Stimulated activated CD8-positive, alpha-beta memory T cell treated with anti-CD3 and anti-CD28 coated beads, Interleukin-15, amount 100 ng/mL, for 1 hour (primary cell): Measurements from ENCODE around the gene TMPRSS6.
A peak's percentile ranks its signal among the peaks of the same experiment; 100 is the strongest.

Source experiments
- DNase-seq: peaks from one replicate; pipeline ENCODE4 v3.0.0-alpha.2; 2020; ENCODE audit warnings: low read depth

Gene TMPRSS6

DNA sequence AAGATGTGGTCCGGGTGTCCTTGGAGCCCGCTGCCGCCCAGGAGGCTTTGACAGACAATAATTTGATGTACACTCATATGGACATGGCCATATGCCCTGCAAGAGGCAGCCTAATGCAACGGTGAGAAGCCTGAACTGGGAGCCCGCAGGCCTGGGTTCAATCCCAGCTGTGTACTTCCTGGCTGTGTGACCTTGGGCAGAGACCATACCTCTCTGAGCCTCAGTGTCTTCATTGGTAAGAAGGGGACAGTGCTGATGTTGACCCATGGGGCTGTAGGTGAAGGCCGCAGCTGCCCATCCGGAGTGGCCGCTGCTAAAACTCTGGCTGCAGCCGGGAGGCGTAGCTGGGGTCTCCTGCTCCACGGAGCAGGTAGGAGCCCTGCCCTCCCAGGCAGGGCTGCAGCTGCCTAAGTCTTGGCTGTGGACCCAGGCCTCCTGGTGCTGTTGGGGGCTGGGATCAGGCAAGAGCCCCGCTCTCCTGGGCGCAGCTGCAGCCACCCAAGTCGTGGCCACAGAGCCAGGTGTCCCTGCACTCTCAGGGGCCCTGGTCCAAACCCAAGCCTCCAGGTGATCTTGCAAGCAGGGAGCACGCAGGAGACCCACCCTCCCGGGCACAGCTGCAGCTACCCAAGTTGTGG lies 31.3 kb upstream of the TMPRSS6 start:
- no peak for DNase-seq

DNA sequence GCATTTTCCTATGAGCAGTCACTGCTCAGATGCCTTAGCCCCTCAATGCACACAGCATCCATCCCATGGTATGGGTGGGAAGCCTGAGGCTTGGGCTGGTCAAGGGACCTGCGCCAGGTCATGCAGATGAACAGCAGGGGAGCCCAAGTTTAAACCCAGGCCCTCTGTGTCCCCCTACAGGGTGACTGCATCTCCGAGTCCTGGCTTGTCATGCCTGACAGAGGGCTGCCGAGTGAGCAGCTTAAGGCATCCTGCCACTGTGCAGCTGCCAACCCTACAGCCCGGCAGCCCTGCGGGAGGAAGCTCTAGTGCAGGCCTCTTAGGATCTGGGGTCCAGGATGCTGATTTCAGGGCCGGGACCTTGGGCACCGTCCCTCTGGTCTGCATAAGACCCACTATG lies 30.2 kb upstream of the TMPRSS6 start:
- DNase-seq: no peak

DNA sequence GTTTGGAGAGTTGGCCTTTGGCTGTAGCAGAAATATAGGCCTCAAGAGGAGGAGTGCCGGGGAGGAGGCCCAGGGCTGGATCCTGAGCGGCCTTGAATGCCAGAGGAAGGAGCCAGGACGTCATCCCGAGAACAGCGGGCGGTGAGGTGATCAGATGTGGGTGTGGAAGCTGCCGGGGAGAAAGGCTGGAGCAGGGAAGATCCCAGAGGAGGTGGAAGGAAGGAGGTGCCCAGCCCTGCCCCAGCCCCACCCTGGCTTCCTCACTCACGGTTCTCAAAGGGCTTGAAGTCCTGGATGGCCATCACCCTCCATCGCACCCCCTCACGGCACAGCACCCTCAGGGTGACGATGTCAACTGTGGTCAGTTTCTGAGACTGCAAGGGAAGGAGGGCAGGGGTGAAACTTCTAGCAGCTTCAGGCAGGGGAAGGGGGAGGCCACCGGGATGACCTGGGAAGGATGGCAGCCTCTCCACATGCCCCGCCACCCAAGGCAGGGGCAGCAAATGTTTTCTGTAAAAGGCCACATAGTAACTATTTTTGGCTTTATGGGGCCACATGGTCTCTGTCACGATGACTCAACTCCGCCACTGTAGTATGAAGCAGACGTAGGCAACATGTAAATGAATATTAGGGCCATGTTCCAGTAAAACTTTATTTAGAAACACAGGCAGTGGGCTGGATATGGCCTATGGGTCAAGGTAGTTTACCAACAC lies 29.5 kb upstream of the TMPRSS6 start:
- no peak for DNase-seq

DNA sequence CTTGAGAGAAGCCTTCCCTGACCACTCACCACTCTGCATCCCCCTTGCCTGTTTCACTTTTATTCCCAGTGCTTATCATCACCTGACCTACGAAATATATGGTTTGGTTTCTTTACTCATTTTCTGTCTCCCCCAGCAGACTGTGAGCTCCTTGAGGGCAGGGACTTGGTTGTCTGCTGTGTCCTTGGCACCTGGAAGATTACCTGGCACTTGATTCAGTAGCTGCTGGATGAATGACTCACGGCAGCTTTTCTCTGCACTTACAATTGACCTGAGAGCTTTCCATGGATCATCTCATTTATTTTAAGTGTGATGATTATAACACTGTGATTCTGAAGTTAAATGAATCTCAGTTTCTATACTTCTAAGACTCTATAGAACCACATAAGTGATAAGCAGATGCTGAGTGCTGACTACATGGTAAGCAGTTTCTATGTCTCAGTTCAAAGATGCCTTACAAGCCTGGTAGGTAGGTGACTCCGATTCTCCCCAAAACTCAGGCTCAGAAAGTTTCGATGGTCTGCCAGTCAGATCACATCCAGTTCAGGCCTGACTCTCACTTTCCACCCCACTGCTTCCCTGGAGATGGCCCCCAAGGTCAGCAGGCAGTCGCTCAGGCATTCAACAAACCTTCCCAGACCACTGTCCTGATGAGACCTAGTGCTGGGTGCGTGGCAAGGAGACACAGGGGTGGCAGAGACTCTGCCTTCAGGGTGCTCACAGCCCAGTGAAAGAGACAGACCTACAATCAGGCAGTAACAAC lies 28.6 kb upstream of the TMPRSS6 start:
- no peak for DNase-seq

DNA sequence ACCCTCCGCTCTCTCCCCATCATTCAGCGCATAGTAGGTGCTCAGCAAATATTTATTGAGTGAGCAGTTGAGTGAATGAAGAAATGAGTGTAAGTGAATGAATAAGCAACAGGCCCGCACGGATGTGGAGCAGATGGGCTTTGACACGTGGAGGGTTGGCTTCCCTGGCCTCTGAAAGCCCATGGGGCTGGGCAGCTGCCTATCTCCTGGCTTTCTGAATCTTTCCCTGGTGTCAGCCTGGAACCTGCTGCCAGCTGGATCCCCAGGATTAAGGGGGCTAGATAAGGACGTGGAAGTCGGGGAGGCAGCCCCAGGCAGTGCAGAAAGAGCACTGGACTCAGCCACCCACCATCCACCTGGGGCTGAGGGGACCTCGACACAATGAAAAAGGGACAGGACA lies 27.6 kb upstream of the TMPRSS6 start:
- DNase-seq: no peak

DNA sequence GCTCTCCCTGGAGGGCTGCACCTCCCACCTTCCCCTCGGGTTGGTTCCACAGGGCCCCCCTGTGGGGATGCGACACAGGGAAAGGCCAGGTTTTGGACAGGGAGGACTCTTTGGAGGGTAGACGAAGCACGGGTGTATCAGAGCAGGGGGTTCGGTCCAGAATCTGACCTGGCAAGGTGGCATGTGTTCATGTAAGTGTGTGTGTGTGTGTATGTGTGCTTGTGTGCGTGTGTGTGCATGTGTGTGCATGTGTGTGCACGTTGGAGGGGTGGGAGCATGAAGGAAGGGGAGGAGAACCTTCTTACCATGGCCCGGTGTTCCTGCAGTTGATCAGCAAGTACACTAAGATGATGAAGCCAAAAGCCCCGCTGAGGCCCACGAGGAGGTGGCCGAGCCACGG lies 25.5 kb upstream of the TMPRSS6 start:
- DNase-seq: no peak

DNA sequence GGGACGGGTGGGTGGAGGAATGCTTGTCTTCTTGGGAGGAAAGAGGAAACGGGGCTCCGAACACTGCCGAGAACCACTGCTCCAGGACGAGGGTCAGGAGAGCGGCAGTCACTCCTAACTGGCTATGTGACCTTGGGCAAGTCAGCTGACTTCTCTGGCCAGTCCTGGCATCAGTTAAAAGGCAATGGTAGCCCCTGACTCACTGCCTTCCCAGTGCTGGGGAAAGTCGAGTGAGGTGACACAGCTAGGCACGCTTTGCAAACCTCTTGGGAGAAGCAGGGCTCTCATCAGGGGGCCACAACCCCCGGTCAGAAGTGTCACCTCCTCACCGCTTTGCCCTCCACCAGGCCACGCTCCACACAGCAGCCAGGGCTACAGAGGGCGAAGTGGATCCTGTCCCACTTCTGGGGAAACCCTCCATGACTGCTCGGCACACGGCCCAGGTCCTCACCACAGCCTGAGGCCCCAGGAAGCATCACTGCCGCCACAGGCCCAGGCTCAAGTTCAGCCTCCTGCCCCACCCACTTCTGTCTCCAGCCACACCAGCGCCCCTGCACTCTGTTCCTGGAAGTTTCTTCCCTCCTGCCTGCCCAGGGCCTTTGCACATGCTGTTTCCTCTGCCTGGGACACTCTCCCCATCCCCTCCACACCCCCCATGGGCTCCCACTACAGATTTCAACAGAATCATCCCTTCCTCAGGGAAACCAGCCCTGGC lies 23.9 kb upstream of the TMPRSS6 start:
- DNase-seq: no peak

DNA sequence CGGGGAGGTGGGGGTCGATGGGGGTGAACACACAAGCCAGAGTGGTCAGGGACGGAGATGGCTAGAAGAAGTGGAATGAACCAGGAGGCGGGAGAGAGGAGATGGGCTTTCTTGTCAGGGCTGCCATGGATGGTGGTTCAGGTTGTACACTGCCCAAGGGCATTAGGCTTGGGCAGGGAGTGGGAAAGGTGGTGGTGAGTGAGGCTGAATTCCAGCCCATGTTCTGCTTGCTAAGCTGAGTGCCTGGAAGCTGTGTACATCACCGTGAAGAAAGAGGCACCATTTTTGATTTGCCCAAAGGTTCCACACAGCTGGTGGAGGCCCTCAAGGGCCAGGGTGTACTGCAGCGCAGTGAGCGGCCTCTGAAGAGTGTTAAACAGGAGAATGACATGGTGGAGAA lies 23.3 kb upstream of the TMPRSS6 start:
- DNase-seq: no peak

DNA sequence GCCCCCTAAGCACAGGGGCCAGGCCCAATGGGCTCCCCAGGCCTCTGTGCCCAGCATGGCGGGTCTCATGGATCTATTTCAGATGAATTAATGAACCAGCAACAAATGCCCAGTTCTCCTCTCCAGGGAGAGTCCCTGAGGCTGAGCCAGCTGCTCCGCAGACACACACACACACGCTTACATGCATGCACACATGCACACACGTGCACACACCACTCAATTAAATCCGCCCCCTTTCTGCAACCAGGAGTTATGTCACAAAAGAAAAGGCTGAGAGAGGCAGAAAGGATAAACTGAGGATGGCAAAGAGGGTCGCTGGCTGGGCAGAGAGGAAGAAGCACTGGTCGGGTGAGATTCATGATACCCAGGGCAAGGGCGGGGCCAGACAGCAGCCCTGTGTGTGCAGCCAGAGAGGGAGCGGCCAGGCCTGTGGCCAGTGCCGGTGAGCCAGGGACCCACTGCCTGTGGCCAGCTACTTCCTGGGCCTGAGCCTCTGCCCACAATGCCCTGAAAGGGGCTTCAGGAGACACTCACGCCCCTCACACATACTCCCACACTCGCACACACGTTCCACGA lies 20.4 kb upstream of the TMPRSS6 start:
- no peak for DNase-seq

DNA sequence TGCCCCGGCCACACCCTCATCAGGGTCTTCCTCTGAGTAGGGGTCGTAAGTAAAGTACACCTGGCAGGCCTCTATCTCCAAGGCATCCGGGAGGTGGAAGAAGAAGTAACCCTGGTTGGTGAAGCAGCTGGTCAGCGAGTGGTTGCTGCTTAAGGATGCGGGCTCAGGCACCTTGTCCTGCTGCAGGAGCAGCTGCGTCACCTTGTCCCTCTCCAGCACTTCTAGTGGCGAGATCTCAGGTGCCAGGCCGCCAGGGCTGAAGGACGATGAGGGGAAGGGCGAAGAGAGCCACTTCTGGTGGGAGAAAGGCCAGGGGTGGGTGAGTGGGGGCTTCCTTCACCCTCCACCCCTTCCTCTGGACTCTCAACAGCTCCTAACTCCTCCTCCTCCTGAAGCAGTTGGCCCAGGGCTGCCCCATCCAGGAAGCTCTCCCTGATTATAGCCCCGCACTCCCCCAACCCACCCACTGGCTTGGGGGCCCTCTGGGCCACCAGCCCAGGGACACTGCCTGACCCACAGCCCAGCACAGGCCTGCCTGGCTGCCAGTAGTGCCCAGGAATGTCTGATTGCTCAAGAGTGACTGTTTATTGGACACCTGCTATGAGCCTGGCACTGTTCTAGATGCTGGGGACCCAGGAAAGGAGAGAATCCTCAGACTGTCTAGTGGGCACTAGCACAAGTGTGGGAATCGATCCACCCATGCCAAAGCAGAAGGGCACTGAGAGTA lies 19.2 kb upstream of the TMPRSS6 start:
- DNase-seq: no peak

DNA sequence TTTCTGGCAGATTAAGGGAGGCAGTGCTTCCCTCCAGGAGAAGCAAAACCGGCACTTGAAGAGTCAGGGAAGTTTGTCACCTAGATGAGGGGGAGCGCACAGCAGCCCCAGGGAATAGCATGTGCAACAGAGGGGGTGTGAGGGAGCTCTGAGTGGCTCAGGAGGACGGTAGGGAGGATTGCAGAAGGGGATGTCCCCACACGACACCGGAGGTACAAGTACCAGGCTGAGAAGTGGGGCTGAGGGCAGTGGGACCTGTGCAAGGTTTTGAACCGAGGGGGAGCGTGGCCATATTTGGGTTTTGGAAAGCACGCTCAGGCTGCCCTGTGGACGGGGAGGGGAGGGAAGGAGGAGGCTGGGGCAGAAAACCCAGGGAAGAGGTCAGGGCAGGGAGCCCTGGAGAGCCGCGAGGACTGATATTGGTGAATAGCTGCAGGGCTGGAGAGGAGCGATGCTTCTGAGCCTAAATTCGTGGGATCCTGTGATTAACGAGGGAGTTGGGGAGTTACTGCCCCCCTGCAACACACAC lies 17.9 kb upstream of the TMPRSS6 start:
- no peak for DNase-seq

DNA sequence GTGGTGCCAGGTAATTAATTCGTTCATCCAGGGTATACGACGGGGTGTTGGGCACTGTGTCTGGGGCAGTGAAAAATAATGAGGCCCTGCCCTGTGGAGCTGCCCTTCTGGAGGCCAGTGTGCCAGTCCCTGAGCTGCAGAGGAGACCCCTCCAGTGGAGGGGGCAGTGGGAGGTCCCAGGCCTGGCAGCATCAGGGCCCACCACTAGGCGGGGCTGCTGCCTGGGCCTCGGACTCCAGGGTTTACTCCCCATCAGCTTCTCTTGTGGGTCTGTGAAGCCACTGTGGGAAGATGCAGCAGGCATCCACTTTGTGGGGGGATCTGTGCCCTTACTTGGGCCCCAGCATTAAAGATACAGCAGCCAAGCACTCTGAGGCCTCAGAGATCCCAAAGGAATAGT lies 17.4 kb upstream of the TMPRSS6 start:
- no peak for DNase-seq

DNA sequence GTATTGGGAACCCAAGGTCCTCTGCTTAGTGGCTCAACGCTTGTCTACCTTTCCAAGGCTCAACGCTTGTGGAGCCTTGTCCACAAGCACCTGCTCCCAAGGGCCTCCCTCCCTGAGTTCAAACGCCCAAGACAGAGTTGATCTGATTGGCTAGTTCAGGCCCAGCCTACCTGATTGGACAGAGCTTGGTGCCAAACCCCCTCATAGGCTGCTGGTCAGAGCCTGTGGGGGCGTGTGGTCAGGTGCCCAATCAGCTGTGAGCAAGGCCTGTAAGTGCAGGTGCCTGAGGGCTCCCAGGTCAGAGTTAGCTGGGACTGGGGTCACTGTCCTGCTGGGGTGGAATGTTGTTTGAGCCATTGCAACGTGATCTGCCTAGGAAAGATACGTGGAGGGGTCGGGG lies 16.9 kb upstream of the TMPRSS6 start:
- no peak for DNase-seq

DNA sequence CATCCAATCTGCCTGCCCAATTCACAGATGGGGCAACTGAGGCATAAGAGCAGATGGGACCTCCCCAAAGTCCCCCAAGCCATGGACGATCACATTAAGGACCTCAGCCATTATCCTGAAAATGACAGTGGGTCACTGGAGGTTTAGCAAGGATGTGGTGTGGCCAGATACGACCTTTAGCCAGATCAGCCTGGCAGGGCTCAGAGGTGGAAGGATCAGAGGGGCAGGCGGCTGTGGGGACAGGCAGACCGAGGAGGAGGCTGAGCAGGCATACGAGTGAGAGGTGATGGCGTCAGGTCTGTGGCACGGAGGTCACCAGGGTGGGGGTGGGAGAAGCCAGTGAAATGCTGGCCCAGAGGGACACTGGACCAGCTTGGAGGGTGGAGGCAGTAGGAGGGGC lies 14.1 kb upstream of the TMPRSS6 start:
- no peak for DNase-seq

DNA sequence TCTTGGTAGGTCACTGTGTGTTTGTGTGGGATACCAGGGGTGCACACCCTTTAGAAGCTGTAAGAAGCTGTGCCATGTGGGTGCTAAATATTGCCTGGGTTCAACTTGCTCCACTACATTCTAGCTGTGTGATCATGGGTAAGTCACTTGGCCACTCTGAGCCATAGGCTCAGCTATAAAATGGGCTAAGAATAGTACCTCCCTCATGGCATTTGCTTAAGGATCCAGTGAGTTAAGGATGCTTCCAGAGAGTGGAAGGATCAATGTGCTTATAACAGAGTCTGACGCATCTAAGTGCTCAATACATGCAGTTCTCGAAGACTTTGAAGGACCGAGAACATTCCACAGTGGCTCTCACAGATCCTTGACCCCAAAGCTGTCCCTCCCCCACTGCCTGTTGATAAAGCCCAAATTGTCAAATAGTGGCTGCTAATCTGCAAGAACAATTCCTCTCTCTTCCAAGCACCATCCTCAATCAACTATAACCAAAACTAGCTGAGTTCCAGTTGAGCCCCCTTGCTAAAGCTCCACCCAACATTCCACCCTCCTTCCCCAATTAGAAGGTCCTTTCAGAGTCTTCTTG lies 13.2 kb upstream of the TMPRSS6 start:
- DNase-seq: no peak

DNA sequence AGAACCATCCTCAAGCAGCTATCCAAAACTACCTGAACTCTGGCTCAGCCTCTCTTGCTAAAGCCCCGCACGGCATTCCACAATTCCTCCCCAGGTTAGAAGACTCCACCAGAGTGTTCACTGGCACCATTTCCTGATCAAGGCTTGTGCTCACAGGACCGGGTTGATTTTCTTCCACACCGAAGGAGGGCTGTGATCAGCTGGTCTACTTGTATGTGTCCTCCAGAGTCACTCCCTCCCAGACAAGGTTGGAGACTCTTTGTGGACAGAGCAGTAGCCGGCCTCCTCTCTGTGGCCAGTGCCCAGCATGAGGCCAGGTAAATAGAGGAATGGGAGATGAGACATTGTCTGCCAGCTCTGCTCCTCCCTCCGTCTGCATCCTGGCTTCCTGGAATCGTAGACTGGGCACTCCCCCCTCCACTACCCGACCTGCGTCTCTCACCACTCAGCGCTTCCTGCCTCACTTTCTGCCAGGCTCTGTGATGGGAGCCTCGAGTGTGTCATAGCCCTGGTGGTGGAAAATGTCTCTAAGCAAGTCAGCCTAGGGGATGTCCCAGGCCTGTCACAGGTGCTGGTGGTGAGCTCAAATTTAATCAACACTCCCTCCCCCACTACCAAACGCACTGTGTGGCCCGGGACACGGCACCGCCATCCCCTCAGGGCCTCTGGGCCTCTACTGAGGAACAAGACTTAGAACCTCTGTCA lies 12.5 kb upstream of the TMPRSS6 start:
- DNase-seq: peak; percentile 80

DNA sequence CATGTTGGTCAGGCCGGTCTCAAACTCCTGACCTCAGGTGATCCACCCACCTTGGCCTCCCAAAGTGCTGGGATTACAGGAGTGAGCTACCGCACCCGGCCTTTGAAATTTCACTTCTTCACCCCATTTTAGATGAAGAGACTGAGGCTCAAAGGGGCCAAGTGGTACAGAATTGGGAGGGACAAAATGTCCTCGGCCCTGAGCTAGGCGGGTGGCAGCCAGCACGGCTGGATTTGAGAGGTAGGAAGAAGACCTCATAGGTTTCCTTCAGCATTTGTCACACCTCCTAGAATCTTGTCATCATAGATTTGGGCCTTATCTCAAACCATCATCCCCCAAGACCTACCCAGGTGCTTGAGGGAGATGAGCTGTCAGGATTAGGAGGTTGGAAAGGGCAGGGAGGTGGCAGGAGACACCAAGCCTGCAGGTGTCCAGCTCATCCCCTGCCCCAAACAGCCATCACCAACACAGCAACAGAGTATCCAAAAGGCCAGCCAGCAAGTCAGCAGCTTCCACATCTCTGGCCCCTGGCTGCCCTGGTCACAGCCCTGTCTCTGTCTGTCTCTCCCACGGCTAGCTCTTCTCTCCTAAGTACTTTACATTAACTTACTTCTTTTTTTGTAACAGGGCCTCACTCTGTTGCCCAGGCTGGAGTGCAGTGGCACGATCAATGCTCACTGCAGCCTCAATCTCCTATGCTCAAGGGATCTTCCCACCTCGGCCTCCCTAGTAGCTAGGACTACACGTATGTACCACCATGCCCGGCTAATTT lies 11.2 kb upstream of the TMPRSS6 start:
- no peak for DNase-seq

DNA sequence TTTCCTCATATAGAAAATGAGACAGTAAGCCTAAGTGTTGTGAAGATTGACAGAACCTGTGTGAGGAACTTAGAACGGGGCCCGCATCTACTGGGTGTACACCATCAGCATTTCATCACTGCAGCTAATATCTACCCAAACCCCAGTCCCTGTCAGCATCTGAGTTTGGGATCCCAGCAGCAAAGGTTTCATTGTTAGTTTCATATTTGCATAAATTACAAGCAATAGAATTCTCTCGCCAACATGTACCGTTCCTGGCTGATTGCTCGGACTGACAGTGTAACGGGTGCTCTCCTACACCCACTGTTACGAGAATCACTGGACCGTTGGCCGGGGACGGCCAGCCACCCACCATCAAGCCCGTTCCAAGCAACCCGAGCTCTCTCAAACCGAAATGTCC lies 10.4 kb upstream of the TMPRSS6 start:
- DNase-seq: no peak

DNA sequence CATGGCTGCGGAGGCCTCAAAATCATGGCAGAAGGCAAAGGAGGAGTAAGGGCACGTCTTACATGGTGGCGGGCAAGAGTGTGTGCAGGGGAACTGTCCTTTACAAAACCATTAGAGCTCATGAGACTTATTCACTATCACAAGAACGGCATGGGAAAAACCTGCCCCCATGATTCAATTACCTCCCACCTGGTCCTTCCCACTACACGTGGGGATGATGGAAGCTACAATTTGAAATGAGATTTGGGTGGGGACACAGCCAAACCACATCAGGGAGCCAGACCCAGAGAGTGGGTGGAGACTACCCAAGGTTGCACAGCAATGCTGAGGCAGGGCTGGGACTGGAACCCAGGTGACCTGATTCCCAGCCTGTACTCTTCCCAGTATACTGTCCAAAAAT lies 8.6 kb upstream of the TMPRSS6 start:
- no peak for DNase-seq

DNA sequence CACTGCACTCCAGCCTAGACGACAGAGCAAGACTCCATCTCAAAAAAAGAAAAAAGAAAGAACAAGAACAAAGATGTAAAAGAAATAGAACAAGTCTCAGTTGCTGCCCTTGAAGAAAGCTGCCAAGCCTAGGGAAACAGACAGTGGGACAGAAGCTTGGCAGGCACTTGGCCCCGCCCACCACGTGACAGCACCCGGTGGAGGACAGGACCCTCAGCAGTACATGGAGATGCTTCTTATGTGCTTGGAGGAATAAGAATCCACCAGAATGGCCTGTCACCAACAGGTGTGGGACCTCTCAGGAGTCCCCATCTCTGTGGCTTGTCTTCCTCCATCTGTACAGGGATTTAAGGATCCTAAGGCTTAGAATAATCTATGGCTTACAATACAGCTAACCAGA lies 7.6 kb upstream of the TMPRSS6 start:
- no peak for DNase-seq
